H9 (cell line): ENCODE data around the gene TGFBI. TPM values are rescaled to one million over a fixed set of nuclear protein-coding genes. Genes with fewer than 3 reads are reported as not detected.

ENCODE experiments used
- DNase-seq: peaks from one replicate; pipeline ENCODE4 v3.0.0-alpha.2; 2017
- H2AFZ ChIP-seq: one replicate; pipeline ENCODE4 v1.6.1; 2013; ENCODE audit warnings: mild to moderate bottlenecking, low read length, control low read depth, moderate library complexity
- H2AK5ac ChIP-seq: 2 replicates; pipeline ENCODE4 v1.6.1; 2013; ENCODE audit warnings: low read length, control low read depth, mixed read lengths; ENCODE audit not compliant: insufficient read length
- H2BK120ac ChIP-seq: one replicate; pipeline ENCODE4 v1.6.1; 2013; ENCODE audit warnings: low read depth, mild to moderate bottlenecking, low read length, control low read depth, inconsistent platforms; ENCODE audit not compliant: poor library complexity, severe bottlenecking
- H2BK12ac ChIP-seq: 2 replicates; pipeline ENCODE4 v1.6.1; 2013; ENCODE audit warnings: low read length, control low read depth, mixed read lengths, low read depth; ENCODE audit not compliant: insufficient read length
- H2BK15ac ChIP-seq: 2 replicates; pipeline ENCODE4 v1.6.1; 2013; ENCODE audit warnings: low read depth, low read length, control low read depth
- H2BK20ac ChIP-seq: one replicate; pipeline ENCODE4 v1.6.1; 2013; ENCODE audit warnings: low read depth, mild to moderate bottlenecking, low read length, control low read depth, inconsistent platforms; ENCODE audit not compliant: poor library complexity, severe bottlenecking
- H2BK5ac ChIP-seq: 2 replicates; pipeline ENCODE4 v1.6.1; 2013; ENCODE audit warnings: low read length, control low read depth, mixed read lengths; ENCODE audit not compliant: insufficient read length
- H3K14ac ChIP-seq: 2 replicates; pipeline ENCODE4 v1.6.1; 2013; ENCODE audit warnings: low read length, control low read depth; ENCODE audit not compliant: insufficient read depth
- H3K18ac ChIP-seq: 2 replicates; pipeline ENCODE4 v1.6.1; 2013; ENCODE audit warnings: low read depth, mild to moderate bottlenecking, mixed read lengths, low read length, control low read depth; ENCODE audit not compliant: insufficient read length
- H3K23ac ChIP-seq: 2 replicates; pipeline ENCODE4 v1.6.1; 2013; ENCODE audit warnings: low read length, control low read depth, mixed read lengths, low read depth; ENCODE audit not compliant: insufficient read length
- H3K23me2 ChIP-seq: 2 replicates; pipeline ENCODE4 v1.6.1; 2013; ENCODE audit warnings: low read depth, mild to moderate bottlenecking, mixed read lengths, low read length, control low read depth; ENCODE audit not compliant: insufficient read length, poor library complexity, severe bottlenecking
- H3K27ac ChIP-seq: 2 replicates; pipeline ENCODE4 v1.5.1; 2013; ENCODE audit warnings: low read length, control low read depth, mixed read lengths, low read depth; ENCODE audit not compliant: insufficient read length
- H3K27me3 ChIP-seq: 2 replicates; pipeline ENCODE4 v1.6.1; 2013; ENCODE audit warnings: low read length, control low read depth, inconsistent platforms; ENCODE audit not compliant: insufficient read depth
- H3K4ac ChIP-seq: 2 replicates; pipeline ENCODE4 v1.6.1; 2013; ENCODE audit warnings: low read depth, mild to moderate bottlenecking, control low read depth, inconsistent platforms, low read length, moderate library complexity
- H3K4me1 ChIP-seq: 2 replicates; pipeline ENCODE4 v1.6.1; 2013; ENCODE audit warnings: low read length, control low read depth, inconsistent platforms; ENCODE audit not compliant: insufficient read depth
- H3K4me2 ChIP-seq: 2 replicates; pipeline ENCODE4 v1.6.1; 2013; ENCODE audit warnings: low read length, control low read depth, mixed read lengths; ENCODE audit not compliant: insufficient read length, insufficient read depth
- H3K56ac ChIP-seq: 2 replicates; pipeline ENCODE4 v1.6.1; 2013; ENCODE audit warnings: low read depth, mild to moderate bottlenecking, mixed read lengths, low read length, control low read depth; ENCODE audit not compliant: insufficient read length
- H3K79me1 ChIP-seq: 2 replicates; pipeline ENCODE4 v1.6.1; 2013; ENCODE audit warnings: low read depth, mild to moderate bottlenecking, moderate library complexity, low read length, control low read depth, inconsistent platforms; ENCODE audit not compliant: insufficient read depth, poor library complexity, severe bottlenecking
- H3K79me2 ChIP-seq: 2 replicates; pipeline ENCODE4 v1.6.1; 2013; ENCODE audit warnings: low read length, control low read depth, inconsistent platforms; ENCODE audit not compliant: insufficient read depth
- H3K9ac ChIP-seq: 2 replicates; pipeline ENCODE4 v1.6.1; 2013; ENCODE audit warnings: low read length, control low read depth, mixed read lengths; ENCODE audit not compliant: insufficient read length; ENCODE audit errors: extremely low read depth
- H3K9me3 ChIP-seq: one replicate; pipeline ENCODE4 v1.6.1; 2013; ENCODE audit warnings: low read depth, low read length, inconsistent platforms; ENCODE audit not compliant: control insufficient read depth
- H3T11ph ChIP-seq: one replicate; pipeline ENCODE4 v1.6.1; 2013; ENCODE audit warnings: mild to moderate bottlenecking, low read length, control low read depth, inconsistent platforms
- H4K20me1 ChIP-seq: one replicate; pipeline ENCODE4 v1.6.1; 2013; ENCODE audit not compliant: control insufficient read depth, insufficient read length, insufficient read depth
- H4K5ac ChIP-seq: 2 replicates; pipeline ENCODE4 v1.6.1; 2013; ENCODE audit warnings: low read depth, mild to moderate bottlenecking, mixed read lengths, low read length, control low read depth; ENCODE audit not compliant: insufficient read length
- H4K8ac ChIP-seq: replicated peaks from 2 replicates; pipeline ENCODE4 v1.6.1; 2013; ENCODE audit warnings: low read length, control low read depth, mixed read lengths, low read depth; ENCODE audit not compliant: insufficient read length
- H4K91ac ChIP-seq: 2 replicates; pipeline ENCODE4 v1.6.1; 2013; ENCODE audit warnings: low read depth, mild to moderate bottlenecking, moderate library complexity, mixed read lengths, low read length, control low read depth; ENCODE audit not compliant: insufficient read length
- H3K27ac Mint-ChIP-seq, 3 experiments: 2 replicates in 2 of 3; 3 replicates in 1 of 3; pipeline ENCODE4 v1.8.0; 2020 to 2021; ENCODE audit warnings: mixed read lengths in 3 of 3, mild to moderate bottlenecking in 1 of 3, moderate library complexity in 1 of 3
- H3K27me3 Mint-ChIP-seq: 2 replicates; pipeline ENCODE4 v1.8.0; 2021; ENCODE audit warnings: low read depth, mild to moderate bottlenecking, moderate library complexity, mixed read lengths
- H3K36me3 Mint-ChIP-seq, 3 experiments: 2 replicates in 2 of 3; 3 replicates in 1 of 3; pipeline ENCODE4 v1.8.0; 2020 to 2021; ENCODE audit warnings: low read depth in 3 of 3, mixed read lengths in 3 of 3; ENCODE audit not compliant: insufficient read depth in 1 of 3
- H3K4me1 Mint-ChIP-seq, 2 experiments: 2 replicates each; pipeline ENCODE4 v1.8.0; 2020; ENCODE audit warnings: mixed read lengths in 2 of 2
- H3K4me3 Mint-ChIP-seq, 2 experiments: 2 replicates in 1 of 2; 3 replicates in 1 of 2; pipeline ENCODE4 v1.8.0; 2020 to 2021; ENCODE audit warnings: mild to moderate bottlenecking in 2 of 2, mixed read lengths in 2 of 2, moderate library complexity in 1 of 2
- H3K9me3 Mint-ChIP-seq, 2 experiments: 2 replicates in 1 of 2; 3 replicates in 1 of 2; pipeline ENCODE4 v1.8.0; 2020; ENCODE audit warnings: mild to moderate bottlenecking in 2 of 2, mixed read lengths in 2 of 2, moderate library complexity in 1 of 2
- WGBS: extraction: QIAGEN DNeasy Blood & Tissue Kit; methylation state at CpG from one replicate; pipeline ENCODE4 v1.1.7; 2013; ENCODE audit warnings: missing lambda C conversion rate, low lambda C conversion rate, mixed read lengths; ENCODE audit not compliant: insufficient read length; ENCODE audit errors: extremely low coverage; 5-methylcytosine and 5-hydroxymethylcytosine counted together
- total RNA-seq: library from RNA; stranded (reverse); gene quantifications from 2 replicates; pipeline ENCODE4 v1.2.1, GENCODE V29; 2021
- TF ChIP-seq, protein P1 (sequence below): fragments of 200-600 bp; sonication (generic); conservative IDR thresholded peaks from 3 replicates; pipeline ENCODE4 v1.8.0; 2021; ENCODE audit warnings: antibody characterized with exemption, mild to moderate bottlenecking

TGFBI gene
- total RNA-seq, 1 experiment from 2014 or later = 4.7 TPM

DNA sequence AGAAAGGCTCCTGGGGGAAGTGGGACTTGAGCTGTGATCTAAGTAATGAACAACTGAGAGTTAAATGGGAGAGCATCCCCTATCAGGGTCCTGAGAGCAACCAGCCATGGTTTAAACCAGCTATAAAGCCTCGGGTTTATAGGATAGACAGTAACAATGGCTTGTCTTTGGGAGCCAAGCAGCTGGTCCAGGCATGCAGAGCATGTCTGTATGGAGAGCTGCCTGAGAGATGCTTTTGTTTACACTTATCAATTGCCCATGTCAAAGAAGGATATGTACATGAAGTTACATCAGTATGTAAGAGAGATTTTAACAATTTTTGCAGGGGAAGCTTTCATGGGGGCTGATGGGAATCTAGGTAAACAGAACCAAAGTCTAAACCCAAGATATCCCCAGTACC is 4.4 kb downstream of the TGFBI start:
- Histone ChIP-seq H3K23ac (no peak overlapping the region), H3T11ph (no peak overlapping the region), H2BK120ac (no peak overlapping the region), H4K5ac (no peak overlapping the region), H3K79me2 (no peaks in the 10 kb centered on the region), H3K27me3 (peaks cover 10% of the 10 kb centered on the region; the same call in 1 of the 2 replicates), H2BK5ac (no peak overlapping the region), H3K27ac (no peak overlapping the region), H3K9ac (no peak overlapping the region), H4K20me1 (no peaks in the 10 kb centered on the region), H4K8ac (no peak overlapping the region), H3K4ac (no peak overlapping the region), H2BK15ac (no peak overlapping the region), H3K56ac (no peak overlapping the region), H3K18ac (no peak overlapping the region), H4K91ac (no peak overlapping the region), H3K9me3 (no peaks in the 10 kb centered on the region), H3K4me1 (no peaks in the 10 kb centered on the region), H2BK20ac (no peak overlapping the region), H2AK5ac (no peak overlapping the region), H2AFZ (no peak overlapping the region), H3K79me1 (no peaks in the 10 kb centered on the region), H3K23me2 (peaks cover 3% of the 10 kb centered on the region), H3K4me2 (no peak overlapping the region), H3K14ac (no peak overlapping the region), H2BK12ac (no peak overlapping the region)
- peaks cover 2% of the 10 kb centered on the region in 2 experiments; a peak in 3 of 5 replicates for H3K9me3 Mint-ChIP-seq
- H3K27me3 Mint-ChIP-seq = peaks cover 44% of the 10 kb centered on the region
- no CpG with 5 or more reads among the region's 1 CpG for WGBS
- DNase-seq = no peak
- peaks cover 6 to 27% of the 10 kb centered on the region in 2 experiments for H3K4me1 Mint-ChIP-seq
- H3K36me3 Mint-ChIP-seq = peaks cover 0 to 3% (median 0%) of the 10 kb centered on the region in 3 experiments; a peak in 2 of 7 replicates
- no peak overlapping the region for H3K27ac Mint-ChIP-seq
- TF ChIP-seq, protein P1, sequence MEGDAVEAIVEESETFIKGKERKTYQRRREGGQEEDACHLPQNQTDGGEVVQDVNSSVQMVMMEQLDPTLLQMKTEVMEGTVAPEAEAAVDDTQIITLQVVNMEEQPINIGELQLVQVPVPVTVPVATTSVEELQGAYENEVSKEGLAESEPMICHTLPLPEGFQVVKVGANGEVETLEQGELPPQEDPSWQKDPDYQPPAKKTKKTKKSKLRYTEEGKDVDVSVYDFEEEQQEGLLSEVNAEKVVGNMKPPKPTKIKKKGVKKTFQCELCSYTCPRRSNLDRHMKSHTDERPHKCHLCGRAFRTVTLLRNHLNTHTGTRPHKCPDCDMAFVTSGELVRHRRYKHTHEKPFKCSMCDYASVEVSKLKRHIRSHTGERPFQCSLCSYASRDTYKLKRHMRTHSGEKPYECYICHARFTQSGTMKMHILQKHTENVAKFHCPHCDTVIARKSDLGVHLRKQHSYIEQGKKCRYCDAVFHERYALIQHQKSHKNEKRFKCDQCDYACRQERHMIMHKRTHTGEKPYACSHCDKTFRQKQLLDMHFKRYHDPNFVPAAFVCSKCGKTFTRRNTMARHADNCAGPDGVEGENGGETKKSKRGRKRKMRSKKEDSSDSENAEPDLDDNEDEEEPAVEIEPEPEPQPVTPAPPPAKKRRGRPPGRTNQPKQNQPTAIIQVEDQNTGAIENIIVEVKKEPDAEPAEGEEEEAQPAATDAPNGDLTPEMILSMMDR = no peak
- no peak overlapping the region for H3K4me3 Mint-ChIP-seq
